GM12878 (cell line): ENCODE results near the gene HOXD11.

Source experiments
- ESRRA ChIP-seq: IDR thresholded peaks from 2 replicates; pipeline ENCODE4 v1.6.1; 2012; ENCODE audit warnings: mild to moderate bottlenecking, low read length, improper control_type of control experiment
- EZH2 ChIP-seq: IDR thresholded peaks from 2 replicates; pipeline ENCODE4 v1.6.1; 2012; ENCODE audit warnings: low read depth, mild to moderate bottlenecking, control low read depth, inconsistent platforms, low read length, borderline replicate concordance; ENCODE audit not compliant: control insufficient read depth

DNA sequence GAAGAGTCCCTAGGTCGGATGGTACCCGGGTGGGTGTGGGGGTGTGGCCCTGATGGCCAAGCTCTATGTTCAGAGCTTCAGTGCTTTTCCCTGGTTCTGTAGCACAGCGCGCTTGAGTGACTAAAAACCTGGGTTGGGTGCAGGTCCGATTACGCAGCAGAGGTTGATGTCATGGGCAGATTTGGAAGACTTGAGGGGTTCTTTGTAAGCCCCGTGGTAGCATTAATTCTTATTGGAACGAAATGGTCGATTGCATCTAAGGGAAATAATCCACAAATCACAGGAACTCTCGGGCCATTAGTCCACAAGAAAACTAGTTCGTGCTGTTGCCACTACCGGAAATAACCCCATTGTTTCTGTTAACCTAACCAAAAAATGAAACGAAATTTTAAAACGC is 31.4 kb downstream of the HOXD11 start:
- no peak for TF ChIP-seq EZH2
- no peak for TF ChIP-seq ESRRA
